CD4-positive, alpha-beta memory T cell (primary cell): Measurements from ENCODE around the gene KCNH1. TPM values are rescaled to one million over a fixed set of nuclear protein-coding genes. Genes with fewer than 3 reads are reported as not detected.

Experiments
- CTCF ChIA-PET: fragments of 350-600 bp; sonication (Branson Sonifier 250); formaldehyde crosslinking; loops from one replicate; lab custom pipeline; 2021; ENCODE audit warnings: inconsistent platforms; ENCODE audit not compliant: partially characterized antibody; lab: Charles Lee
- POLR2A ChIA-PET: fragments of 350-600 bp; sonication (Branson Sonifier 250); formaldehyde crosslinking; loops from one replicate; lab custom pipeline; 2021; ENCODE audit not compliant: partially characterized antibody; lab: Charles Lee
- DNase-seq, 5 donors: peaks; one replicate each; pipeline versions ENCODE4 v3.0.0 to v3.0.0-alpha.2; 2020 to 2022; ENCODE audit warnings: mixed read lengths in 1 of 5
- H3K27ac ChIP-seq: one replicate; pipeline ENCODE4 v1.7.0; 2013; ENCODE audit warnings: low read depth, low read length
- H3K27me3 ChIP-seq: 2 replicates; pipeline ENCODE4 v1.7.0; 2013; ENCODE audit warnings: mild to moderate bottlenecking, low read length, moderate library complexity; ENCODE audit not compliant: insufficient read depth
- H3K36me3 ChIP-seq: 2 replicates; pipeline ENCODE4 v1.7.0; 2013; ENCODE audit warnings: mild to moderate bottlenecking, low read length, moderate library complexity; ENCODE audit not compliant: insufficient read depth
- H3K4me1 ChIP-seq: 2 replicates; pipeline ENCODE4 v1.7.0; 2013; ENCODE audit warnings: mild to moderate bottlenecking, low read length, moderate library complexity; ENCODE audit not compliant: insufficient read depth
- H3K4me3 ChIP-seq, 2 donors: one replicate each; pipeline ENCODE4 v1.7.0; 2013; ENCODE audit warnings: low read length in 2 of 2, mild to moderate bottlenecking in 1 of 2
- H3K9me3 ChIP-seq, 2 donors: one replicate each; pipeline ENCODE4 v1.7.0; 2013; ENCODE audit warnings: low read length in 2 of 2, control low read depth in 1 of 2; ENCODE audit not compliant: control insufficient read depth in 1 of 2
- H3K27ac Mint-ChIP-seq, 7 donors: one replicate each; pipeline ENCODE4 v1.8.0; 2020 to 2021; ENCODE audit warnings: mixed read lengths in 7 of 7, mild to moderate bottlenecking in 6 of 7, inconsistent platforms in 3 of 7, moderate library complexity in 3 of 7
- H3K27me3 Mint-ChIP-seq, 2 donors: one replicate each; pipeline ENCODE4 v1.8.0; 2020 to 2021; ENCODE audit warnings: mixed read lengths in 2 of 2
- H3K36me3 Mint-ChIP-seq, 2 donors: one replicate each; pipeline ENCODE4 v1.8.0; 2020 to 2021; ENCODE audit warnings: mixed read lengths in 2 of 2, inconsistent platforms in 1 of 2, mild to moderate bottlenecking in 1 of 2
- H3K4me1 Mint-ChIP-seq, 4 donors: one replicate each; pipeline ENCODE4 v1.8.0; 2020 to 2021; ENCODE audit warnings: mixed read lengths in 4 of 4, mild to moderate bottlenecking in 1 of 4
- H3K4me3 Mint-ChIP-seq, 8 donors: one replicate each; pipeline ENCODE4 v1.8.0; 2020 to 2021; ENCODE audit warnings: mixed read lengths in 8 of 8, mild to moderate bottlenecking in 7 of 8, moderate library complexity in 6 of 8, inconsistent platforms in 3 of 8
- H3K9me3 Mint-ChIP-seq, 8 donors: one replicate each; pipeline ENCODE4 v1.8.0; 2020 to 2021; ENCODE audit warnings: mixed read lengths in 8 of 8, mild to moderate bottlenecking in 5 of 8, inconsistent platforms in 3 of 8, moderate library complexity in 1 of 8
- intact Hi-C: fragments of 100-400 bp; cut with micrococcal nuclease; formaldehyde crosslinking; loops from one replicate; pipeline ENCODE4 v1.15.1; 2023
- polyA plus RNA-seq, 2 donors: library from polyadenylated mRNA; unstranded; fragments of 300-500 nt; fragmentation: Illumina TruSeq; gene quantifications; one replicate each; pipeline ENCODE4 v1.2.3, GENCODE V29; 2021
- total RNA-seq, 2 experiments: library from RNA; stranded (reverse); gene quantifications; one replicate each; pipeline ENCODE4 v1.2.3, GENCODE V29; 2021

KCNH1 gene
- total and polyA plus RNA-seq, 4 experiments from 2014 or later: not detected

DNA sequence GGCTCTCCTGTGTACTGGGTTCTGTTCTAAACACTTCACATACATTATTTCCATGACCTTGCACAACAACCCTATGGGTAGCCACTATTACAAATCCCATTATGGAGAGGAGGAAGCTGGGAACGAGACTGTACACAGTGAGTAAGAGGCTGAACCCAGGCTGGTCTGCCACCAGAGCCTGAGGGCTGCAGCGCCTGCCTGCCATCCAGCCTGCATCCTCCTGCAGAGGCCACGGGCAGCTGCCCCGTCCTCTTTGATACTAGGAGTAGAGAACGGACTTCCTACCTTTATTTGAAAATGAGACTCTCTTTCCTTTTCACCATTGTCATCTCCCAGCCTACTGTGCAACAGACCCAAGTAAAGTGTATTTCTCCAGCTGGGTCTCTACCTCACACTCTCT is 435.3 kb downstream of the KCNH1 start:
- intact Hi-C loops: no loop called here
- Histone ChIP-seq H3K27ac (no peak overlapping the region), H3K4me1 (no peaks in the 10 kb centered on the region), H3K27me3 (no peaks in the 10 kb centered on the region), H3K4me3 (no peak overlapping the region), H3K36me3 (no peaks in the 10 kb centered on the region), H3K9me3 (no peaks in the 10 kb centered on the region)
- H3K9me3 Mint-ChIP-seq: no peaks in the 10 kb centered on the region
- ChIA-PET POLR2A (no interaction called here), CTCF (no interaction called here)
- H3K27ac Mint-ChIP-seq: no peak overlapping the region
- no peak for DNase-seq
- H3K4me3 Mint-ChIP-seq: no peak overlapping the region
- H3K4me1 Mint-ChIP-seq: no peaks in the 10 kb centered on the region
- peaks cover 0 to 3% of the 10 kb centered on the region in 2 donors for H3K27me3 Mint-ChIP-seq
- peaks cover 0 to 5% of the 10 kb centered on the region in 2 donors for H3K36me3 Mint-ChIP-seq

DNA sequence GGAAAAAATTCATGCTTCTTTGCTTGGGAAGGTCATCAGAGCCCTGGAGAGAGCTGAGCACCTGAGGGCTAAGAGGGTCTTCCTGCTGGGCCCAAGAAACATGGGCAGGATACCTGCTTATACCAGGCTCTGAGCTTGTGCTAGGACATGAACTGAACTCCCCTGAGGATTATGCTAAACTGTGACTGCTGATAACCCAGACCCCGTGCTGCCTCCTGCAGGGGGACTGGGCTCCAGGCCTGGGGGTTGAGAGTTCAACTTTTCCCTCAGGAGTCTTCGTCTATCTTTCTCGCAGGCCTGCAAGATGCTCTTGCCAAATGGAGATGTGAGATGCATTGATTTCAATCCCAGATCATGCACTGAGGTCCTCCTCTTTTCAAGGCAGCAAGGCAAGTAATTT is 436.8 kb downstream of the KCNH1 start:
- H3K4me1 Mint-ChIP-seq: peaks cover 0 to 5% (median 2%) of the 10 kb centered on the region in 4 donors
- ChIA-PET POLR2A (no interaction called here), CTCF (no interaction called here)
- peaks cover 0 to 5% of the 10 kb centered on the region in 2 donors for H3K36me3 Mint-ChIP-seq
- no peak overlapping the region for H3K27ac ChIP-seq
- H3K9me3 Mint-ChIP-seq: peaks cover 0 to 2% (median 0%) of the 10 kb centered on the region in 8 donors
- H3K4me1 ChIP-seq: no peaks in the 10 kb centered on the region
- no peaks in the 10 kb centered on the region for H3K9me3 ChIP-seq
- H3K4me3 Mint-ChIP-seq: no peak overlapping the region
- no peaks in the 10 kb centered on the region for H3K27me3 ChIP-seq
- DNase-seq: no peak
- no peak overlapping the region for H3K4me3 ChIP-seq
- H3K27ac Mint-ChIP-seq: no peak overlapping the region
- no peaks in the 10 kb centered on the region for H3K36me3 ChIP-seq
- H3K27me3 Mint-ChIP-seq: peaks cover 0 to 3% of the 10 kb centered on the region in 2 donors
- intact Hi-C loops: no loop called here

DNA sequence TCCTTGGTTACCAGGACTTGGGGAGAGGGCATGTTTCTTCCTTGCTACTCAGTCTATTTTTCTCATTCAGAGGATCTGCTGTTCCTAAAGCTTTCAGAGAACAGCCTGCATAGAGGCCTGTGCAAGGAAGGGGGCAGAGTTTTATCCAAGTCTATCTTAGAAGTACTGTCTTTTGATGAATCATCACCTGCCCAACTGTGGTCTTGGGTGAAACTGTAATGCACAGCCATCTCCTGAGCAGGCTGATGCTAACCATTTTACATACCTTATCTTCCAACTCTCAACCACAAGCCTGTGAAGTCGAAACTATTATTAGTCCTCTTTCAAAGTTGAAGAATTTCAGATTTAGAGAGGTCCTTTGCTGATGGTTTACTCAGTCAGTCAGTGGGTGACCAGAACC is 437.2 kb downstream of the KCNH1 start:
- no peak overlapping the region for H3K27ac ChIP-seq
- H3K27me3 ChIP-seq: no peaks in the 10 kb centered on the region
- H3K9me3 ChIP-seq: no peaks in the 10 kb centered on the region
- Mint-ChIP-seq H3K4me1 (peaks cover 0 to 5% (median 2%) of the 10 kb centered on the region in 4 donors), H3K36me3 (peaks cover 0 to 5% of the 10 kb centered on the region in 2 donors), H3K4me3 (no peak overlapping the region), H3K27me3 (peaks cover 0 to 3% of the 10 kb centered on the region in 2 donors), H3K9me3 (peaks cover 0 to 2% (median 0%) of the 10 kb centered on the region in 8 donors), H3K27ac (no peak overlapping the region)
- H3K4me1 ChIP-seq: no peaks in the 10 kb centered on the region
- no peak overlapping the region for H3K4me3 ChIP-seq
- ChIA-PET POLR2A (no interaction called here), CTCF (no interaction called here)
- no peak for DNase-seq
- intact Hi-C loops: no loop called here
- no peaks in the 10 kb centered on the region for H3K36me3 ChIP-seq

DNA sequence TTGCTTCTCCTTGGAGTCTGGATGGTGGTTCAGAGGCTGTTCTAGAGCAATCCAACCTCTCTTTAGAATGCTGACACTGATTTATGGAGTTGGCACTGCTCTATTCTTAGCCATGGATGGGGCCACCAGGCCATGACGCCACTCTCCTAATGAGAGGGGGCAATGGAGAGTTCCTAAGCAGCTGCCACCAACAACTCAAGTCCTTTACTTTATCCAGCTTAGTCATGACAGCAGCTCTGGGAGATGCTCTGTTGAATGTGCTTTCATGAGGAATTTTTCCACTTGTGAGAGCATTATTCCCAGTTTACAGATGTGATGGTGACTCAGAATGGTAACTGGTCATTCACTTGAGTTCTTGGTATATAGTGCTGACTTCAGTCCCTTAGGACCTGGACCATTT is 438.9 kb downstream of the KCNH1 start:
- intact Hi-C loops: no loop called here
- ChIA-PET POLR2A (no interaction called here), CTCF (no interaction called here)
- H3K36me3 Mint-ChIP-seq: peaks cover 0 to 5% of the 10 kb centered on the region in 2 donors
- no peaks in the 10 kb centered on the region for H3K27me3 ChIP-seq
- H3K27ac ChIP-seq: no peak overlapping the region
- H3K27ac Mint-ChIP-seq: no peak overlapping the region
- DNase-seq: no peak
- H3K27me3 Mint-ChIP-seq: peaks cover 0 to 3% of the 10 kb centered on the region in 2 donors
- H3K36me3 ChIP-seq: no peaks in the 10 kb centered on the region
- peaks cover 0 to 5% (median 2%) of the 10 kb centered on the region in 4 donors for H3K4me1 Mint-ChIP-seq
- H3K9me3 ChIP-seq: no peaks in the 10 kb centered on the region
- no peak overlapping the region for H3K4me3 ChIP-seq
- H3K4me3 Mint-ChIP-seq: no peak overlapping the region
- peaks cover 0 to 3% (median 0%) of the 10 kb centered on the region in 8 donors for H3K9me3 Mint-ChIP-seq
- no peaks in the 10 kb centered on the region for H3K4me1 ChIP-seq

DNA sequence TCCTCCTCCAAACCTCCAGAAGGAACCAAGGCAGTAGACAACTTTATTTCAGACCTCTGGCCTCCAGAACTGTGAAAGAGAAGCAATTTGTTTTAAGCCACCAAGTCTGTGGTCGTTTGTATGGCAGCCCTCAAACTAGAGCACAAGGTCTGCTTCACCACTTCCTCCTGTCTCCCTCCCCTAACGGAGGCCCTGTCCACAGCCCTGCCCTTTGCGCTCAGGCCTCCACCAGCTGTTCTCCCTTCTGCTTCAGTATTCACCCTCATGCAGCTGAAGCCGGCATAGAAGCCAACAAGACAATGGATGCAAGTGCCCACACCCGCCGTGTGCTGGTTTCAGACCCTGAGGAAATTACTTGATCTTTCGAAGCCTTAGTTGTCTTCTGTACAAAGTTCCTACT is 441.2 kb downstream of the KCNH1 start:
- Mint-ChIP-seq H3K27me3 (no peaks in the 10 kb centered on the region), H3K36me3 (no peaks in the 10 kb centered on the region), H3K4me3 (peak overlapping the region in 3 of 8 donors; percentile 12 to 68 (median 24)), H3K9me3 (peaks cover 0 to 3% (median 0%) of the 10 kb centered on the region in 8 donors), H3K4me1 (peaks cover 0 to 5% (median 2%) of the 10 kb centered on the region in 4 donors), H3K27ac (peak overlapping the region in 2 of 7 donors; percentile 33 to 37)
- no peaks in the 10 kb centered on the region for H3K27me3 ChIP-seq
- H3K27ac ChIP-seq: no peak overlapping the region
- DNase-seq: no peak
- intact Hi-C loops: no loop called here
- H3K9me3 ChIP-seq: no peaks in the 10 kb centered on the region
- no peaks in the 10 kb centered on the region for H3K4me1 ChIP-seq
- H3K36me3 ChIP-seq: no peaks in the 10 kb centered on the region
- H3K4me3 ChIP-seq: no peak overlapping the region
- POLR2A ChIA-PET: no interaction called here
- CTCF ChIA-PET: no interaction called here

DNA sequence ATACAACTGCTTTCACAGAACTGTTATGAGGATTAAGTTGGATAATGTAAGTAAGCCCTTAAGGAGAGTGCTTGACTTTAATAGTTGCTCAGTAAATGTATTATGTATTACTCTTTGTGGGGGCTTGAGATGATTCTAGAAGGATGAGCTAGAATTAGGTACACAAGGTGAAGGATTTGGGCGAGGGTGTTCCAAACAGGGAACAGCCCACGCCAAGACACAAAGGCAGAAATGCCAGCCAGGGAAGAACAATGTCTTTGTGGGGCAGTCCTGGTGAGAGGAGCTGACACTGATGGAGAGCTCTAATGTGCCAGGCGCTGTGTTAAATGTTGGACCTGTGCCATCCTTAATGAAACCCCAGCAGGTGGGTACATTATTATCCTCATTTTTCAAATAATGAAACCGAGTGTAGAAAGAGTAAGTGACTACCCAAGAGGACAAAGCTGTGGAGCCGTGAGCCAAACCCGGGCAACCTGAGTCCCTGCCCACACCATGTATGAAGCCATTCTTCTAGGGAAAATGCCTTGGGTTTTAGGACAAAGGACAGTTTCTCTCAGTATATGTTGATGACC is 442.8 kb downstream of the KCNH1 start:
- H3K27ac Mint-ChIP-seq: no peak overlapping the region
- POLR2A ChIA-PET: no interaction called here

DNA sequence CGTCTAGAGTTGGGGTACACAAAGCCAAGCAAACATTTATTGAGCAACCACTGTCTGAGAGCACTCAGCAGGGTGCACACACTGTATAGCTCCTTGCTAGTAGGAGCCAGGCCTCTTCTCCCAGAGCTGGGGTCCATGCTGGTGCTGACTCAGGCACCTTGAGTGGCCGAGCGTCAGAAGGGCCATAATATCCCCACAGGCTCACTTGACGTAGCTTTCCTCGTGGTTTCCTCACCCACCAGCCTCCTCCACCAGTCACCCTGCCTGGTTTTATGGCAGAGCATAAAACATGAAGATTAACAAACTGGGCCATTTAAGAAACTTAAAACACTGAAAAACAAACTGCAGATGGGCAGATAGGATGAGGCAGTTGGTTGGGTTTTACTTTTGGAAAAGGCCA is 443.7 kb downstream of the KCNH1 start:
- H3K27me3 ChIP-seq: no peaks in the 10 kb centered on the region
- no peaks in the 10 kb centered on the region for H3K36me3 ChIP-seq
- H3K27ac ChIP-seq: no peak overlapping the region
- ChIA-PET CTCF (no interaction called here), POLR2A (no interaction called here)
- DNase-seq: no peak
- H3K27me3 Mint-ChIP-seq: no peaks in the 10 kb centered on the region
- no peaks in the 10 kb centered on the region for H3K36me3 Mint-ChIP-seq
- H3K4me1 Mint-ChIP-seq: peaks cover 0 to 5% (median 2%) of the 10 kb centered on the region in 4 donors
- no peak overlapping the region for H3K4me3 ChIP-seq
- no peaks in the 10 kb centered on the region for H3K4me1 ChIP-seq
- no peaks in the 10 kb centered on the region for H3K9me3 ChIP-seq
- peaks cover 0 to 3% (median 0%) of the 10 kb centered on the region in 8 donors for H3K9me3 Mint-ChIP-seq
- H3K27ac Mint-ChIP-seq: no peak overlapping the region
- H3K4me3 Mint-ChIP-seq: no peak overlapping the region
- intact Hi-C loops: no loop called here

More for the DNA sequence above, 442.8 kb downstream of the KCNH1 start:
- intact Hi-C loops: no loop called here
- Histone ChIP-seq H3K27ac (no peak overlapping the region), H3K4me1 (no peaks in the 10 kb centered on the region), H3K36me3 (no peaks in the 10 kb centered on the region), H3K9me3 (no peaks in the 10 kb centered on the region), H3K27me3 (no peaks in the 10 kb centered on the region), H3K4me3 (no peak overlapping the region)
- Mint-ChIP-seq H3K4me1 (peaks cover 0 to 5% (median 2%) of the 10 kb centered on the region in 4 donors), H3K27me3 (no peaks in the 10 kb centered on the region), H3K4me3 (no peak overlapping the region), H3K36me3 (no peaks in the 10 kb centered on the region), H3K9me3 (peaks cover 0 to 3% (median 0%) of the 10 kb centered on the region in 8 donors)
- DNase-seq: no peak
- CTCF ChIA-PET: no interaction called here
